K562 (cell line): ENCODE data around the gene TSPAN1. TPM values are rescaled to one million over a fixed set of nuclear protein-coding genes. Genes with fewer than 3 reads are reported as not detected.

Experiments used
- ARID2 ChIP-seq: fragments of 450-650 bp; IDR thresholded peaks from 2 replicates; pipeline ENCODE4 v1.6.1; 2017; ENCODE audit warnings: antibody characterized with exemption, mild to moderate bottlenecking
- ATF7 ChIP-seq: fragments of 450-650 bp; IDR thresholded peaks from 2 replicates; pipeline ENCODE4 v1.7.1; 2014; ENCODE audit warnings: mild to moderate bottlenecking, moderate library complexity
- BACH1 ChIP-seq: fragments of 200-800 bp; sonication (Bioruptor generic); IDR thresholded peaks from 2 replicates; pipeline ENCODE4 v1.6.1; 2016; ENCODE audit warnings: missing genetic modification characterization, missing compliant biosample characterization
- BRD9 ChIP-seq: fragments of 450-650 bp; IDR thresholded peaks from 2 replicates; pipeline ENCODE4 v1.6.1; 2018; ENCODE audit warnings: low read depth; ENCODE audit not compliant: partially characterized antibody
- CC2D1A ChIP-seq: fragments of 450-650 bp; IDR thresholded peaks from 2 replicates; pipeline ENCODE4 v1.6.1; 2017; ENCODE audit warnings: mild to moderate bottlenecking
- CREM ChIP-seq: IDR thresholded peaks from 2 replicates; pipeline ENCODE4 v1.6.1; 2014; ENCODE audit warnings: antibody characterized with exemption, low read depth
- CTBP1 ChIP-seq: fragments of 450-650 bp; IDR thresholded peaks from 2 replicates; pipeline ENCODE4 v1.6.1; 2016; ENCODE audit warnings: borderline replicate concordance
- DPF2 ChIP-seq: fragments of 450-650 bp; IDR thresholded peaks from 2 replicates; pipeline ENCODE4 v1.6.1; 2016
- ERF ChIP-seq: fragments of 450-650 bp; formaldehyde crosslinking; IDR thresholded peaks from 2 replicates; pipeline ENCODE4 v1.4.0; 2020; ENCODE audit warnings: mild to moderate bottlenecking, mixed read lengths
- FOXM1 ChIP-seq, 2 experiments: fragments of 450-650 bp in 1 of 2; sonication (generic) in 1 of 2; formaldehyde crosslinking in 1 of 2; IDR thresholded peaks; 2 replicates each; pipeline versions ENCODE4 v1.6.1 to v1.9.0; 2017 to 2022; ENCODE audit warnings: low read depth in 2 of 2, mild to moderate bottlenecking in 2 of 2, missing genetic modification reagents in 1 of 2, moderate library complexity in 1 of 2
- HES1 ChIP-seq: fragments of 450-650 bp; IDR thresholded peaks from 2 replicates; pipeline ENCODE4 v1.6.1; 2016; ENCODE audit warnings: low read depth, mild to moderate bottlenecking, moderate library complexity
- ILF3 ChIP-seq: fragments of 450-650 bp; IDR thresholded peaks from 2 replicates; pipeline ENCODE4 v1.6.1; 2018; ENCODE audit warnings: antibody characterized with exemption, mild to moderate bottlenecking, moderate library complexity, borderline replicate concordance
- KHSRP ChIP-seq: fragments of 450-650 bp; IDR thresholded peaks from 2 replicates; pipeline ENCODE4 v1.6.1; 2017
- NFIC ChIP-seq: fragments of 450-650 bp; IDR thresholded peaks from 2 replicates; pipeline ENCODE4 v1.6.1; 2017; ENCODE audit warnings: mild to moderate bottlenecking, inconsistent platforms
- NUFIP1 ChIP-seq: fragments of 450-650 bp; IDR thresholded peaks from 2 replicates; pipeline ENCODE4 v1.6.1; 2018; ENCODE audit not compliant: partially characterized antibody
- POLR2A ChIP-seq: fragments of 450-650 bp; conservative IDR thresholded peaks from 2 replicates; pipeline ENCODE4 v1.6.1; 2016
- SREBF1 ChIP-seq: fragments of 150-350 bp; IDR thresholded peaks from 2 replicates; pipeline ENCODE4 v1.6.1; 2014; ENCODE audit warnings: antibody characterized with exemption, low read depth, low read length, borderline replicate concordance
- TBL1XR1 ChIP-seq, 2 experiments: IDR thresholded peaks; 2 replicates each; pipeline ENCODE4 v1.6.1; 2012; ENCODE audit warnings: improper control_type of control experiment in 2 of 2, low read length in 2 of 2, mild to moderate bottlenecking in 1 of 2
- U2AF1 ChIP-seq: fragments of 200-400 bp; formaldehyde crosslinking; optimal IDR thresholded peaks from 2 replicates; pipeline ENCODE3; 2017; ENCODE audit warnings: mild to moderate bottlenecking, low read depth, low read length, moderate library complexity
- ZBTB5 ChIP-seq: fragments of 450-650 bp; IDR thresholded peaks from 2 replicates; pipeline ENCODE4 v1.6.1; 2017; ENCODE audit warnings: antibody characterized with exemption
- ZC3H4 ChIP-seq: sonication (generic); formaldehyde crosslinking; IDR thresholded peaks from 2 replicates; pipeline ENCODE4 v1.9.0; 2021; ENCODE audit warnings: missing genetic modification reagents, borderline replicate concordance
- ZNF384 ChIP-seq: IDR thresholded peaks from 2 replicates; pipeline ENCODE4 v1.6.1; 2012; ENCODE audit warnings: low read depth, low read length, improper control_type of control experiment
- ZNF57 ChIP-seq: fragments of 450-650 bp; formaldehyde crosslinking; IDR thresholded peaks from 2 replicates; pipeline ENCODE4 v1.4.0; 2020; ENCODE audit warnings: mild to moderate bottlenecking, moderate library complexity
- polyA plus RNA-seq, 8 experiments: library from polyadenylated mRNA; depleted of rRNA in 4 of 8; stranded (reverse) in 5 of 8; unstranded in 3 of 8; fragments of >200 nt; fragmentation: Nextera tagmentation in 2 of 8; fragmentation: Illumina TruSeq in 1 of 8; extraction: Ambion mirVana in 2 of 8; extraction: Trizol in 1 of 8; gene quantifications; 2 replicates each; pipeline versions ENCODE4 v1.2.1 to v1.2.3, GENCODE V29; 2011 to 2014; ENCODE audit warnings: inconsistent platforms in 1 of 8, missing spikeins in 1 of 8
- total RNA-seq, 7 experiments: library from RNA; depleted of rRNA in 6 of 7; stranded (reverse); fragments of >200 nt in 6 of 7; fragmentation: Illumina TruSeq in 2 of 7; extraction: Trizol in 2 of 7; gene quantifications; 2 replicates each; pipeline versions ENCODE4 v1.2.1 to v1.2.3, GENCODE V29; 2011 to 2021; ENCODE audit warnings: low replicate concordance in 1 of 7
- TF ChIP-seq, protein P1 (sequence below): sonication (generic); formaldehyde crosslinking; IDR thresholded peaks from 2 replicates; pipeline ENCODE4 v1.8.0; 2022; ENCODE audit warnings: mild to moderate bottlenecking, missing genetic modification reagents
- TF ChIP-seq, protein P2 (sequence below): fragments of 250-450 bp; sonication (Bioruptor Pico); IDR thresholded peaks from 2 replicates; pipeline ENCODE4 v1.5.0; 2021

The TSPAN1 gene
- total and polyA plus RNA-seq, 9 of the 15 experiments (the other 6 are each of a cell fraction or from before 2014, with no cell fraction given) = 0.58 TPM; not detected in 8

DNA sequence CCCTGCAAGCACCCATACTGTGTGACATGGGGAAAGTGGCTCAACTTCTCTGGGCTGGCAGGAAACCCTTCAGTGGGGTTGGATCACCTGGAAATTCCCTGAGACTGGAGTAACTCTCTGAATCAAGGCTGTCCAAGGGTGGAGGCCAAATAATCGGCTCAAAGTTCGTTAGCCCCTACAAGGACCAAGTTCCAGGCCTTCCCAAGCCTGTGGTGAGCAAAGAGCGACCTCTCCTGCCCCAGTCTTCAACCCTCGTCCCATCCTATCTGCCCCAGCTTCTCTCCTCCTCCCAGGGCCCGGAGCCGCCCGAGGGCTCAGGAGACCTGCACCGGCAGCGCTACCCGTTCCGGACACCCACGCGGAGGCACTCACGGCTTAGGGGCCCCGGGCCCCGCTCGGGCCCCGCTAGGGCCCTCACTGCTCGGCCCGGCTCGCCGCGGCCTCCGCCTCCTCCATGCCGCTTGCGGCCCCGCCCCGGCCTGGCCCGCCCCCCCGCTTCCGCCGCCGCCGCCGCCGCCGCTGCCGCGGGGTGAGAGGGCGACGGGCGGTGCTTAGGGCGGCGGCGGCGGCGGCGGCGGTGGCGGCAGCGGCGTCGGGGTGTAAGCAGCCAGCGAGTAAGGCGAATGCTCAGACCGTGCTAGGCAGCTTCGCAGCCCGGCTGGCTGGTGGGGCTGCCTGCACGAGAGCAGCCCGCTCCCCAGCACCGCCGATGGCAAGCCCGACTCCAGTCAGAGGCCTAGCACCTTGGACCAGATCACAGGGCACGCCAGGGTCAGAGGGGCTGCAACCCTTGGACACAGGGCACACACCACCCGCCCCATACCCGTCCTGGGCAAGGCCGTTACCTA is 23.3 kb downstream of the TSPAN1 start, which contains the start of gene POMGNT1 (continued):
- TF ChIP-seq SREBF1 (peak; percentile 36; the same call in 1 of the 2 replicates), KHSRP (no peak), ILF3 (peak; percentile 42; the same call in 1 of the 2 replicates), BACH1 (tag) (no peak), U2AF1 (no peak), ZNF384 (no peak), ZC3H4 (CRISPR knock-in tag) (peak; percentile 26; the same call in 1 of the 2 replicates), TBL1XR1 (IDR thresholded peaks at IDR 0.05; ENCODE audit: low read length in 2 of 2) (no peak), ERF (CRISPR knock-in tag) (peak; percentile 67; the same call in 1 of the 2 replicates), NUFIP1 (no peak), CTBP1 (no peak; the same call in 1 of the 2 replicates), FOXM1 (IDR thresholded peaks at IDR 0.05; ENCODE audit: low read depth) (no peak), FOXM1 (CRISPR knock-in tag; IDR thresholded peaks at IDR 0.05; ENCODE audit: low read depth) (no peak), BRD9 (peak; percentile 67), DPF2 (no peak), POLR2A (peak; percentile 85), ZBTB5 (no peak), ARID2 (0 out of 2 replicates have a peak, but pooled peaks have one; percentile 7), CREM (0 out of 2 replicates have a peak, but pooled peaks have one; percentile 33), HES1 (no peak), NFIC (peak; percentile 39; the same call in 1 of the 2 replicates), ZNF57 (CRISPR knock-in tag) (peak; percentile 76; the same call in 1 of the 2 replicates), CC2D1A (peak; percentile 51; the same call in 1 of the 2 replicates), ATF7 (peak; percentile 42; the same call in 1 of the 2 replicates)
- TF ChIP-seq, protein P1, sequence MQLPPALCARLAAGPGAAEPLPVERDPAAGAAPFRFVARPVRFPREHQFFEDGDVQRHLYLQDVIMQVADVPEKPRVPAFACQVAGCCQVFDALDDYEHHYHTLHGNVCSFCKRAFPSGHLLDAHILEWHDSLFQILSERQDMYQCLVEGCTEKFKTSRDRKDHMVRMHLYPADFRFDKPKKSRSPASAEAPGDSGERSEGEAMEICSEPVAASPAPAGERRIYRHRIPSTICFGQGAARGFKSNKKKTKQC (CRISPR knock-in tag) = peak; percentile 78; the same call in 1 of the 2 replicates
- TF ChIP-seq, protein P2, sequence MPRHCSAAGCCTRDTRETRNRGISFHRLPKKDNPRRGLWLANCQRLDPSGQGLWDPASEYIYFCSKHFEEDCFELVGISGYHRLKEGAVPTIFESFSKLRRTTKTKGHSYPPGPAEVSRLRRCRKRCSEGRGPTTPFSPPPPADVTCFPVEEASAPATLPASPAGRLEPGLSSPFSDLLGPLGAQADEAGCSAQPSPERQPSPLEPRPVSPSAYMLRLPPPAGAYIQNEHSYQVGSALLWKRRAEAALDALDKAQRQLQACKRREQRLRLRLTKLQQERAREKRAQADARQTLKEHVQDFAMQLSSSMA (CRISPR knock-in tag) = no peak
